Activated CD4-positive, alpha-beta T cell treated with anti-CD3 and anti-CD28 coated beads, Interleukin-2, amount 10 ng/mL, durations not matched to agents 24 days and 14 days (primary cell): ENCODE results near the gene NEDD4L. TPM values are rescaled to one million over a fixed set of nuclear protein-coding genes. Genes with fewer than 3 reads are reported as not detected.

Experiments
- DNase-seq: peaks from one replicate; pipeline ENCODE4 v3.0.0; 2022
- H3K27ac Mint-ChIP-seq: one replicate; pipeline ENCODE4 v1.8.0; 2022; ENCODE audit warnings: mild to moderate bottlenecking, mixed read lengths
- H3K27me3 Mint-ChIP-seq: one replicate; pipeline ENCODE4 v1.8.0; 2022; ENCODE audit warnings: mixed read lengths
- H3K36me3 Mint-ChIP-seq: one replicate; pipeline ENCODE4 v1.8.0; 2022; ENCODE audit warnings: low read depth, mild to moderate bottlenecking, mixed read lengths
- H3K4me1 Mint-ChIP-seq: one replicate; pipeline ENCODE4 v1.8.0; 2021; ENCODE audit warnings: mixed read lengths
- H3K4me3 Mint-ChIP-seq: one replicate; pipeline ENCODE4 v1.8.0; 2022; ENCODE audit warnings: mild to moderate bottlenecking, moderate library complexity, mixed read lengths
- H3K9me3 Mint-ChIP-seq: one replicate; pipeline ENCODE4 v1.8.0; 2021; ENCODE audit warnings: mixed read lengths
- intact Hi-C: fragments of 100-400 bp; cut with micrococcal nuclease; formaldehyde crosslinking; loops from one replicate; pipeline ENCODE4 v1.15.1; 2023
- total RNA-seq: library from RNA; stranded (reverse); gene quantifications from 2 replicates; pipeline ENCODE4 v1.2.3, GENCODE V29; 2022

NEDD4L gene
- total RNA-seq, 1 donor from 2014 or later: 4.2 TPM

- no peak overlapping the region for H3K27ac Mint-ChIP-seq
- H3K4me1 Mint-ChIP-seq: peaks cover 13% of the 10 kb centered on the region
- no peak for DNase-seq
- no peaks in the 10 kb centered on the region for H3K36me3 Mint-ChIP-seq
- intact Hi-C loops: no loop called here
- H3K27me3 Mint-ChIP-seq: peaks cover 8% of the 10 kb centered on the region
- H3K9me3 Mint-ChIP-seq: no peaks in the 10 kb centered on the region
- H3K4me3 Mint-ChIP-seq: no peak overlapping the region
These were observed 168.2 kb downstream of the NEDD4L start for GRCh38 chr18:58212274-58212673.

GRCh38 chr18:58213440-58213839 lies 169.4 kb downstream of the NEDD4L start:
- no peak overlapping the region for H3K4me3 Mint-ChIP-seq
- DNase-seq: no peak
- H3K27me3 Mint-ChIP-seq: peaks cover 8% of the 10 kb centered on the region
- intact Hi-C loops: no loop called here
- H3K36me3 Mint-ChIP-seq: no peaks in the 10 kb centered on the region
- H3K4me1 Mint-ChIP-seq: peaks cover 13% of the 10 kb centered on the region
- H3K9me3 Mint-ChIP-seq: no peaks in the 10 kb centered on the region
- H3K27ac Mint-ChIP-seq: no peak overlapping the region

- H3K27me3 Mint-ChIP-seq: peaks cover 8% of the 10 kb centered on the region
- H3K9me3 Mint-ChIP-seq: no peaks in the 10 kb centered on the region
- H3K27ac Mint-ChIP-seq: no peak overlapping the region
- intact Hi-C loops: no loop called here
- DNase-seq: no peak
- H3K4me3 Mint-ChIP-seq: no peak overlapping the region
- peaks cover 13% of the 10 kb centered on the region for H3K4me1 Mint-ChIP-seq
- no peaks in the 10 kb centered on the region for H3K36me3 Mint-ChIP-seq
These were observed 171.0 kb downstream of the NEDD4L start for GRCh38 chr18:58215011-58215410.

GRCh38 chr18:58216071-58216481 lies 172.1 kb downstream of the NEDD4L start:
- intact Hi-C loops: no loop called here
- no peak for DNase-seq

GRCh38 chr18:58217052-58217451 lies 173.0 kb downstream of the NEDD4L start:
- intact Hi-C loops: no loop called here
- no peak for DNase-seq
- no peaks in the 10 kb centered on the region for H3K9me3 Mint-ChIP-seq
- H3K4me1 Mint-ChIP-seq: peaks cover 13% of the 10 kb centered on the region
- peaks cover 8% of the 10 kb centered on the region for H3K27me3 Mint-ChIP-seq
- no peak overlapping the region for H3K27ac Mint-ChIP-seq
- H3K36me3 Mint-ChIP-seq: no peaks in the 10 kb centered on the region
- no peak overlapping the region for H3K4me3 Mint-ChIP-seq

More at GRCh38 chr18:58216071-58216481, 172.1 kb downstream of the NEDD4L start:
- Mint-ChIP-seq H3K27me3 (peaks cover 8% of the 10 kb centered on the region), H3K4me1 (peaks cover 13% of the 10 kb centered on the region), H3K27ac (no peak overlapping the region), H3K4me3 (no peak overlapping the region), H3K9me3 (no peaks in the 10 kb centered on the region), H3K36me3 (no peaks in the 10 kb centered on the region)

- Mint-ChIP-seq H3K36me3 (no peaks in the 10 kb centered on the region), H3K4me3 (no peak overlapping the region), H3K27me3 (peaks cover 12% of the 10 kb centered on the region), H3K9me3 (no peaks in the 10 kb centered on the region), H3K27ac (no peak overlapping the region), H3K4me1 (peaks cover 13% of the 10 kb centered on the region)
- intact Hi-C loops: no loop called here
- DNase-seq: no peak
These were observed 174.1 kb downstream of the NEDD4L start for GRCh38 chr18:58218117-58218516.

GRCh38 chr18:58221060-58221725 lies 177.2 kb downstream of the NEDD4L start:
- Mint-ChIP-seq H3K27ac (no peak overlapping the region), H3K9me3 (no peaks in the 10 kb centered on the region), H3K27me3 (peaks cover 9% of the 10 kb centered on the region), H3K4me3 (no peak overlapping the region), H3K36me3 (no peaks in the 10 kb centered on the region), H3K4me1 (no peaks in the 10 kb centered on the region)
- intact Hi-C loops: no loop called here
- DNase-seq: no peak

GRCh38 chr18:58222432-58223125 lies 178.6 kb downstream of the NEDD4L start:
- Mint-ChIP-seq H3K4me3 (no peak overlapping the region), H3K9me3 (no peaks in the 10 kb centered on the region), H3K36me3 (no peaks in the 10 kb centered on the region), H3K27me3 (peaks cover 7% of the 10 kb centered on the region), H3K4me1 (no peaks in the 10 kb centered on the region), H3K27ac (no peak overlapping the region)
- DNase-seq: no peak
- intact Hi-C loops: no loop called here

- intact Hi-C loops: no loop called here
These were observed 179.8 kb downstream of the NEDD4L start for GRCh38 chr18:58223717-58224424.

GRCh38 chr18:58224425-58224750 lies 180.4 kb downstream of the NEDD4L start:
- no peak overlapping the region for H3K27ac Mint-ChIP-seq
- H3K4me3 Mint-ChIP-seq: no peak overlapping the region
- H3K4me1 Mint-ChIP-seq: no peaks in the 10 kb centered on the region
- DNase-seq: no peak
- H3K9me3 Mint-ChIP-seq: no peaks in the 10 kb centered on the region
- intact Hi-C loops: no loop called here
- no peaks in the 10 kb centered on the region for H3K36me3 Mint-ChIP-seq
- peaks cover 8% of the 10 kb centered on the region for H3K27me3 Mint-ChIP-seq

More at GRCh38 chr18:58223717-58224424, 179.8 kb downstream of the NEDD4L start:
- no peak for DNase-seq
- peaks cover 8% of the 10 kb centered on the region for H3K27me3 Mint-ChIP-seq
- no peak overlapping the region for H3K27ac Mint-ChIP-seq
- H3K9me3 Mint-ChIP-seq: no peaks in the 10 kb centered on the region
- H3K4me1 Mint-ChIP-seq: no peaks in the 10 kb centered on the region
- no peak overlapping the region for H3K4me3 Mint-ChIP-seq
- H3K36me3 Mint-ChIP-seq: no peaks in the 10 kb centered on the region

GRCh38 chr18:58225101-58225500 lies 181.1 kb downstream of the NEDD4L start:
- no peaks in the 10 kb centered on the region for H3K4me1 Mint-ChIP-seq
- H3K27me3 Mint-ChIP-seq: peaks cover 8% of the 10 kb centered on the region
- no peaks in the 10 kb centered on the region for H3K9me3 Mint-ChIP-seq
- no peak overlapping the region for H3K4me3 Mint-ChIP-seq
- H3K36me3 Mint-ChIP-seq: no peaks in the 10 kb centered on the region
- DNase-seq: no peak
- intact Hi-C loops: no loop called here
- no peak overlapping the region for H3K27ac Mint-ChIP-seq

GRCh38 chr18:58226429-58226828 lies 182.4 kb downstream of the NEDD4L start:
- intact Hi-C loops: no loop called here
- Mint-ChIP-seq H3K27me3 (peaks cover 8% of the 10 kb centered on the region), H3K36me3 (no peaks in the 10 kb centered on the region), H3K9me3 (no peaks in the 10 kb centered on the region), H3K4me3 (no peak overlapping the region), H3K4me1 (no peaks in the 10 kb centered on the region), H3K27ac (no peak overlapping the region)
- no peak for DNase-seq

GRCh38 chr18:58227361-58227930 lies 183.4 kb downstream of the NEDD4L start:
- DNase-seq: peak; percentile 45
- no peak overlapping the region for H3K4me3 Mint-ChIP-seq
- H3K9me3 Mint-ChIP-seq: no peaks in the 10 kb centered on the region
- no peaks in the 10 kb centered on the region for H3K4me1 Mint-ChIP-seq
- H3K36me3 Mint-ChIP-seq: no peaks in the 10 kb centered on the region
- H3K27me3 Mint-ChIP-seq: peaks cover 6% of the 10 kb centered on the region
- no peak overlapping the region for H3K27ac Mint-ChIP-seq
- intact Hi-C loops: no loop called here

GRCh38 chr18:58228176-58228575 lies 184.2 kb downstream of the NEDD4L start:
- Mint-ChIP-seq H3K27me3 (peaks cover 4% of the 10 kb centered on the region), H3K9me3 (no peaks in the 10 kb centered on the region), H3K4me3 (no peak overlapping the region), H3K4me1 (no peaks in the 10 kb centered on the region), H3K27ac (no peak overlapping the region), H3K36me3 (no peaks in the 10 kb centered on the region)
- intact Hi-C loops: no loop called here
- DNase-seq: peak; percentile 28
